ENCODE measurements around the gene SECISBP2.

DNA sequence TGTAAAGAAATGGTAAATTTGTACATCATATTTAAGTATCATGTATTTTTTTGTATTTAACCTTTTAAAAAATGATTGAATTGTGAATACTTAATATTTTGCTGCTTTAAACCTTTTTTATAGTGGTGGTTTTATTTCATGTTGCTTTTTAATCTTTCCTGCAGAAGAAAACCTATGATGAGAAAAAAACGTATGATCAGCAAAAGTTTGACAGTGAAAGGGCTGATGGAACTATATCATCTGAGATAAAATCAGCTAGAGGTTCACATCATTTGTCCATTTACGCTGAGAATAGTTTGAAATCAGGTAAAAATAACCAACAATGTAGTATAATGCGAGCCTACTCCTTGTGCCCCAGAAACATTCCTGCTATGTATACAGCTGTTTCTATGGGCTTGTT lies 7.4 kb downstream of the SECISBP2 start:
- TF ChIP-seq, protein P1, sequence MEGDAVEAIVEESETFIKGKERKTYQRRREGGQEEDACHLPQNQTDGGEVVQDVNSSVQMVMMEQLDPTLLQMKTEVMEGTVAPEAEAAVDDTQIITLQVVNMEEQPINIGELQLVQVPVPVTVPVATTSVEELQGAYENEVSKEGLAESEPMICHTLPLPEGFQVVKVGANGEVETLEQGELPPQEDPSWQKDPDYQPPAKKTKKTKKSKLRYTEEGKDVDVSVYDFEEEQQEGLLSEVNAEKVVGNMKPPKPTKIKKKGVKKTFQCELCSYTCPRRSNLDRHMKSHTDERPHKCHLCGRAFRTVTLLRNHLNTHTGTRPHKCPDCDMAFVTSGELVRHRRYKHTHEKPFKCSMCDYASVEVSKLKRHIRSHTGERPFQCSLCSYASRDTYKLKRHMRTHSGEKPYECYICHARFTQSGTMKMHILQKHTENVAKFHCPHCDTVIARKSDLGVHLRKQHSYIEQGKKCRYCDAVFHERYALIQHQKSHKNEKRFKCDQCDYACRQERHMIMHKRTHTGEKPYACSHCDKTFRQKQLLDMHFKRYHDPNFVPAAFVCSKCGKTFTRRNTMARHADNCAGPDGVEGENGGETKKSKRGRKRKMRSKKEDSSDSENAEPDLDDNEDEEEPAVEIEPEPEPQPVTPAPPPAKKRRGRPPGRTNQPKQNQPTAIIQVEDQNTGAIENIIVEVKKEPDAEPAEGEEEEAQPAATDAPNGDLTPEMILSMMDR (IDR thresholded peaks at IDR 0.05; ENCODE audit: insufficient read depth, low read length, poor library complexity, severe bottlenecking) = no peak
- TF ChIP-seq EZH2phosphoT487 (conservative IDR thresholded peaks at IDR 0.05; ENCODE audit: low read length) = no peak

Data from SU-DHL-6 (cell line).